GM19240 (cell line): ENCODE results near the gene TLDC2.
"Not testable (repeated sequence)": the region's sequence is repeated elsewhere in the genome, so short reads cannot be mapped to it uniquely, and the experiment has no call there.

Experiments
- DNase-seq: peaks from one replicate; pipeline ENCODE4 v3.0.0; 2011; ENCODE audit warnings: low spot score; ENCODE audit not compliant: insufficient read length

The TLDC2 gene

DNA sequence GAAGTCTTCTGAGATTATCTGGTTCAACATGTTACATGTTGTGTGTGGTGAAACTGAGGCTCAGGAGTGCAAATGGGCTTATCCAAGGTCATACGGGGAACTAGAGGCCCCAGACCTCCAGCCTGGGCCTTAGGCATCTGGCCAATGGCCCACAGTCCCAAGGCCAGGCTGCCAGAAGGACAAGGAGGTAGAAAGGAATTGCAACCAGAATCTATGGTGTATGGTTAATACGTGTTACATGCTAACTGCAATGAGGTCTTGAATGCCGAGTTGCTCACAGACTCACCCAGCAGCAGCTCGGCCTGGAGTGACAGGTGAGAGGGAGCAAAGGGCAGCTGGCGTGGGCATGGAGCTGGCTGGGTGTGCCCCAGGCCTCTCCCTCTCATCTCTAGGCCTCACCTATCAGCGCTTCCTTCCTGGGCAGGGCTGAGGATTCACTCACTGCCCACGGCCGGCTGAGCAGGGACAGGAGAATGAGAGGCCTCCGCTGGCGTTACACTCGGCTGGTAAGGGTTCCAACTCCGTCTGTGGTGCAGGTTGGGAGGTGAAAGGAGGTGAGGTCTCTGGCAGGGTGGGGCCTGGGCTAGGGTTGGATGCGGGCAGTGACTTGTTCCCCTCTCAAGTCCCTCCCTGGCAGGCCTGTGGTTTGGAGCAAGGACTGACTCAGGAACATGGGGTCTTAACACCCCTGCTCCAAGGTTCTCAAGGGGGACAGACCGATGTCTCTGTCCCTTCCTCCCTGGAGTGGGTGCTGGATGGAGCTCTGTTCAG is at the start of gene TLDC2:
Gene TLDC2, plus strand, starts transcription at position 437 of the 771 bp plus-strand sequence. Its CDS starts 37 bp downstream, at position 474.
- no peak for DNase-seq

DNA sequence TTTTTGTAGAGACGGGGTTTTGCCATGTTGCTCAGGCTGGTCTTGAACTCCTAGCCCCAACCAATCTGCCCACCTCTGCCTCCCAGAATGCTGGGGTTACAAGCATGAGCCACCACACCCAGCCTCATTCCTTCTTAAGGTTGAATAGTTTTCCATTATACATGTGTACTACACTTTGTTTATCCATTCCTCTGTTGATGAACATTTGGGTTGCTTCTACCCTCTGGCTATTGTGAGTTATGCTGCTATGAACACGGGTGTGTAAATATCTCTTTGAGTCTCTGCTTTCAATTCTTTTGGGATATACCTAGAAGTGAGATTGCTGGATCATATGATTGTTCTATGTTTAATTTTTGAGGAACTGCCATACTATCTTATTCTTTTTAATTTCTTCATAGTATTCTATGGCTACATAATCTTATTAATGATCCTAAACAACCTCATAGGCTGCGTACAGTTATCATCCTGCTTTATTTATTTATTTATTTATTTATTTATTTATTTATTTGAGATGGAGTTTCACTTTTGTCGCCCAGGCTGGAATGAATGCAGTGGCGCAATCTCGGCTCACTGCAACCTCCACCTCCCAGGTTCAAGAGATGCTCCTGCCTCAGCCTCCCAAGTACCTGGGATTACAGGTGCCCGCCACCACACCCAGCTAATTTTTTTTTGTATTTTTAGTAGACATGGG is 49.2 kb upstream of the TLDC2 start:
- no peak for DNase-seq

DNA sequence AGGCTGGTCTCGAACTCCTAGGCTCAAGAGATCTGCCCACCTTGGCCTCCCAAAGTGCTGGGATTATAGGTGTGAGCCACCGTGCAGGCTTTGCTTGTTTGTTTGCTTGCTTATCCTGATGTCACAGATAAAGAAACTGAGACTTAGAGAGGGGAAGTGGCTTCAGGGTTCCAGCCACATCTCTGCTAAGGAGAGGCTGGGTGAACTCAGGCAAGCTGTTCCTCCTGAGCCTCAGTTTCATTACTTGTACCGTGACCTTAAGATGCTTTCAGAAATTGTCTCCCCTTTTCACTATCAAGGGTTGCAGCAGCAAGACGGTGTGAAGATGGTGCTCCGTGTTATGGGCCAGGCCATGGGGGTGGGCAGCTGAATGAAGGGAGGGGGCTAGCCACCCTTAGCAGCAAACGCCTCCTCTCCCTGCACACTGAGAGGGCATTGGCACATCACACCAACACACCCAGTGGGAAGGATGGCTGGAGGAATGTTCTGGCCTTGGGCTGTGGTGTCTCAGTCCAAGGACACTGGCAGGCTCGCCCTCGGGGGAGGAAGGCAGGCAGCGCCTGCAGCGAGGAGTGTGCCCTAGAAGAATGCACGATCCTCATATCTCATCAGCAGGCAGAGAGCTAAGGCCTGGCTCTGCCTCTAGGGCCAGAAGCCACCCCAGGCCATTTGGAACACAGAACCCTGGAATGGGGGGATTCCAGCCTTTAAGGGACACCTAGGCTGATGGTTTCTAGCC is 48.2 kb upstream of the TLDC2 start:
- peak; percentile 73 for DNase-seq

DNA sequence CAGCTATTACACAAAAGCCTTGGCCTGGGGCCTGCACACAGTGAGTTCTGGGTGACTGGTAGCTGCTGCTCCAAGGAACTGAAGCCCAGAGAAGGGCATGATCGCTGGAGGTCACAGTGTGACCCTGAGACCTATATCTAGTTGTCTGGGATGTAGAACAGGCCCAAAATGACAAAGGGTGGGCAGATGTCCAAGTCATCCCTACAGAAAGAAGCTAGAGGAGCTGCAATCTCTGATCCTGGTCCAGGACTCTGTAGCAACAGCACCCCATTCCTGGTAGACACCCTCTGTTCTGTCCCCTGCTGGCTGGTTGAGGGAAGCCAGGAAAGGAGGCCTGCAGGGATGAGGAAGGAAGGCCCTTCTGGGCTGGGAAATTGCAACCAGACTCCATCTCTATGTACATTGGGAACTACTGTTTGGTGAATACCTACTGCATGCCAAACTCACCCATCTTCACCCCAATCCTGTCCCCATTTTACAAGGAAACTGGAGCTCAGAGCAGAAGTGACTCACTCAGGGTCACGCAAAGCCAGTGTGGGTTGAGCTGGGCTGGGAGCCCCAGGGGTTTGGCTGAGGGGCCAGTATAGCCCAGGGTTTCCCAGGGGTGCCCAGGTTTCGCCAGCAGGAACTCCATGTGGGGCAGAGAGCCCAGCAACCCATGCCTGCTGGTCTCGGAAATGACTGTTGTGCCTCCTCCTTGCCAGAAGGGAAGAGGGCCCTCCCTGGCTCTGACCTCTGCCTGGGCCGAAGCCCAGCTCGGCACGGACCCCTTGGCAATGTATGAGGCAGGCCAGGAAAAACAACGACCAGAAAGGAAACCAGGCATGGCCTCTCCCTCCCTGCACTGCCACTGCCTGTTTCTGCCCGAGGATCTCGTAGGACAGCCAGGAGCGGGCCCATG is 44.9 kb upstream of the TLDC2 start:
- no peak for DNase-seq

DNA sequence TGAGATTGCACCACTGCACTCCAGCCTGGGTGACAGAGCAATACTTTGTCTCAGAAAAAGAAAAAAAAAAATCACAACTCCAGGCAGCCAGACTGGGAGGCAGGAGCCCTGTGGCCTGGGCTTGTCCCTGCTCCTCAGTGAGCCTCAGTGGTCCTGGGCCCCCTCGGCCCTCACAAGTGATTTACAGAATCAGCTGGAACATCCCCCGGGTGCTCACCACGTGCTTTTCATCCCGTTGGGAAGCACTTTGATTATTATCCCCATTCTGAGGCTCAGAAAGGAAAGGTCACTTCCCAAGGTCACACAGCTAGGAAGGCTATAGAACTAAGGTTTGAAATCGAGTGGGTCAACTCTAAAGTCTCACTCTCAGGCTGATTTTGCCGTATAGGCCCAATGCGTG is 43.1 kb upstream of the TLDC2 start:
- DNase-seq: no peak

DNA sequence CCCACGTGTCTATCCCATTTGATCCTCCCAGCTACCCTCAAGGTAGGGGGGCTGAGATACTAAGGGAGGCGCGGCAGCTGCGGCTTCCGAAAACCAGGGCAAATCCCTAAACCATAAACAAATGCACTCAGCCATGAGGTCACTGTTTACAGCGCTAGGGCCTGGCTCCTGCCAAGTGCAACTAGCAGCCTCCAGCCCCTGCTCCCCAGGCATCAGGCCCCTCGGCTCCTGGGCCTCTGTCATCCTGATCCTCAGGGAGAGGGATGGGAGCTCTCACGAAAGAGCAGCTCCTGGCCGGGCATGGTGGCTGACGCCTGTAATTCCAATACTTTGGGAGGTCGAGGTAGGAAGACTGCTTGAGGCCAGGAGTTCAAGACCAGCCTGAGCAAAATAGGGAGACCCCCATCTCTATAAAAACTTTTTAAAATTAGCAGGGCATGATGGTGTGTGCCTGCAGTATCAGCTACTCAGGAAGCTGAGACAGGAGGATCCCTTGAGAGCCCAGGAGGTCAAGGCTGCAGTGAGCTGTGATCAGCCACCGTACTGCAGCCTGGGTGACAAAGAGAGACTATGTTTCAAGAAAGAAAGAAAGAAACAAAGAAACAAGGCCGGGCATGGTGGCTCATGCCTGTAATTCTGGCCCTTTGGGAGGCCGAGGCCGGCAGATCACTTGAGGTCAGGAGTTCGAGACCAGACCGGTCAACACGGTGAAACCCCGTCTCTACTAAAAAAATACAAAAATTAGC is 42.5 kb upstream of the TLDC2 start:
- no peak for DNase-seq

DNA sequence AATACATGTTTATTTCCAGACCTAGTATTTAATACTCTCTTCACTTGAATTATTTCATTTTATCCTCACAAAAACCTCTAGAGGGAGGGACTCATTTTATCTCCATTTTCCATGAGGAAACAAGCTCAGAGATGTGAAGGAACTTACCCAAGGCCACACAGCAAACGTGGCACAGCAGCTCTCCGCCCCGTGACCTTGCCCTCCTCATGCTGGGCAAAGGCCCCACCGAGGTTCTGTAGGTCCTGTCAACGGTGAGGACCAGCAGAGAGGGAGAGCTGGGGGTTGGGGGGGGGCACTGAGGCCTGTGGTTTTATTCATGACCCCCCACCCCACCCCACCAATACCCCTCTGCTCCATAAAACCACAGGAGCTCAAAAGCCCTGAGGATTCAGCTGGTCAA is 40.9 kb upstream of the TLDC2 start:
- no peak for DNase-seq

DNA sequence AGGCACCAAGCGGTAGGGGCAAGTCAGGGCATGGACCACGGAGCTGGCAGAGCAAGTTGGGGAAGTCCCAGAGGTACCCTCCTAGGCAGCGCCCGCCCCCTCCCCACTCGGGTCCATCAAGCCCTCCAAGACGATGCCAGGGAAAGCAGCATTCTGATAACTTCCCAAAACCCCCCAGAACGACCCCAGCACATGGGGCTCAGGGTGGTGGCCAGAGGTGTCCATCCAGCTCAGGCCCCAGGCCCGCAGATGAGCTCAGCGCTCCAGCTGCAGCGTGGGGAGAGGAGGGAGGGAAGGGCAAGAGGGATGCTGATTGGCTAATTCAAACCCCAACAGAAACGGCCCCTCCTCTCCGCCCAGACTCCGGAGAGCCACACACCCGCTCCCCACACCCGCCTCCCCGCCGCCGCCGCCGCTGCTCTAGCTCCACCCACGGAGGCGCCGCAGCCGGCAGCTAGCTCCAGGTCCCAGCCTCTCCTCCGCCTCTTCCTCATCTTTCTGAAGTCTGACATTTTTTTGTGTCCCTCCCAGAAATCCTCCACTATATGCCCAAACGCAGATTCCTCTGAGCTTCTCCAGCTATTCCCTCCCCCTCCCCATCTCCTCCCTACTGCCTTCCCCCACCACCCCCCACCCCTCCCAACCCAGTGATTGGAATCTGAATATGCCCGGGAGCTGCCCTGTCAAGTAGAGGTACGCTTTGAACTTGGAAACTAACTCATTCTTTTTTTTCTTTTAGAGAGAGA is 40.3 kb upstream of the TLDC2 start:
- DNase-seq: peak; percentile 96

DNA sequence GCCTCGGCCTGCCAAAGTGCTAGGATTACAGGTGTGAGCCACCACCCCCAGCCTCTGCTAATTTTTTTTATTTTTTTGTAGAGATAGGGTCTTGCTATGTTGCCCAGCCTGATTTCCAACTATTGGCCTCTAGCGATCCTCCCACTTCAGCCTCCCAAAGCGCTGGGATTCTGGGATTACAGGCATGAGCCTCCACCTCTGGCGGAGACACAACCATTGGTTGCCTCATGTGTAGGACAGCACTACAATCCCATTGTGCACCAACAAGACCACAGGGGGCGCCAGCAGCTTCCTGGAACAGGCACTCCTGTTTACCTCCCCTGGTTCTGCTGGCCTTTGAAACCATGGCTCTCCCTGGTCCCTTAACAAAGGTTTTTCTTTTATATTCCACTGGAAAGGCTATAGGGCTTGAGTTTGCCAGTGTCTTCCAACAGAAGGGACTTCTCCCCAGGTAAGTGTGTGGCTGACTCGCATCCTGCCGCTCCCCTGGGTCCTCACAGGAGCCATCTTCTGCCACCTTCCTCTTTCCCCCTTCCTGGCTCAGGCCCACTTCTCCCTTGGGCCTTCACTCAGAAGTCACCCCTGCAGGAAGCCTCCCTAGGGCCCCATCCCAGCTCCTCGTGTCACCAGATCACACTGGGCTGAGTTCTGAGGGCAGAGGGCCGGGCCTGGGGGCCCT is 39.2 kb upstream of the TLDC2 start:
- DNase-seq: no peak

DNA sequence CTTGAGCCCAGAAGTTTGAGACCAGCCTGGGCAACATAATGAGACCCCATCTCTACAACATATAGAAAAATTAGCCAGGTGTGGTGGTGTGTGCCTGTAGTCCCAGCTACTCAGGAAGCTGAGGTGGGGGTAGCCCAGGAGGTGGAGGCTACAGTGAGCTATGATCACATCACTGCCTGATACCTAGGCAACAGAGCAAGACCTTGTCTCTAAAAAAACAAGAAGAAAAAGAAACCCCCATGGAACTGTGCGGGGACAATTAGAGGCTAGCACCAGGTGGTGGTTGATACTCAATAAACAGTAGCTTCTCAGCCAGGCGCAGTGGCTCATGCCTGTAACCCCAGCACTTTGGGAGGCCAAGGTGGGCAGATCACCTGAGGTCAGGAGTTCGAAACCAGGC is 37.6 kb upstream of the TLDC2 start:
- not testable (repeated sequence) for DNase-seq

DNA sequence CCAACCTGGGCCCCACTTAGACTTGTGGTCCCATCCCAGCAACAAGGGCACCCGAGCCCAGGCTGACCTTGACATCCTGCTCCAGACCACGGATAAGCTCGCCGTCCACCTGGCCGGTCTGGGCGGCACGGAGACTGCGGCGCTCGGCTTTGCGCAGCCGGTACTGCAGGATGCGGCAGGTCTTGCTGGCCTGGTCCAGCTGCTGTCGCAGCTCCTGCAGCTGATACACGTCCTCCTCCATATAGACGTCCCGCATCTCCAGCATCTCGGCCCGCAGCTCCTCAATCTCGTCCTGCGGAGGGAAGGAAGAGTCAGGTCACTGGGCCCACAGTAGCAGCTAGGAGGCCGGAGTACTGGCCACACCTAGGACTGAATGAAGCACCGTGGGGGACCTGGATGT is 36.8 kb upstream of the TLDC2 start:
- DNase-seq: no peak

DNA sequence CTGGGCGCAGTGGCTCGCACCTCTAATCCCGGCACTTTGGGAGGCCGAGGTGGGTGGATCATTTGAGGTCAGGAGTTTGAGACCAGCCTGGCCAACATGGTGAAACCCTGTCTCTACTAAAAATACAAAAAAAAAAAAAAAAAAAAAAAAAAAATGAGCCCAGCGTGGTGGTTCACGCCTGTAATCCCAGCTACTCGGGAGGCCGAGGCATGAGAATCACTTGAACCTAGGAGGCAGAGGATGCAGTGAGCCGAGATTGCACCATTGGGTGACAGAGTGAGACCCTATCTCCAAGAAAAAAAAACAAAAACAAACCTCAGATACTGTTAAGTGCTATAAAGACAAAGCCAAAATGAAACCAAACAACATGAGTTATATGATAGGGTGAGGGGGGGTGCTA is 34.9 kb upstream of the TLDC2 start:
- DNase-seq: not testable (repeated sequence)

DNA sequence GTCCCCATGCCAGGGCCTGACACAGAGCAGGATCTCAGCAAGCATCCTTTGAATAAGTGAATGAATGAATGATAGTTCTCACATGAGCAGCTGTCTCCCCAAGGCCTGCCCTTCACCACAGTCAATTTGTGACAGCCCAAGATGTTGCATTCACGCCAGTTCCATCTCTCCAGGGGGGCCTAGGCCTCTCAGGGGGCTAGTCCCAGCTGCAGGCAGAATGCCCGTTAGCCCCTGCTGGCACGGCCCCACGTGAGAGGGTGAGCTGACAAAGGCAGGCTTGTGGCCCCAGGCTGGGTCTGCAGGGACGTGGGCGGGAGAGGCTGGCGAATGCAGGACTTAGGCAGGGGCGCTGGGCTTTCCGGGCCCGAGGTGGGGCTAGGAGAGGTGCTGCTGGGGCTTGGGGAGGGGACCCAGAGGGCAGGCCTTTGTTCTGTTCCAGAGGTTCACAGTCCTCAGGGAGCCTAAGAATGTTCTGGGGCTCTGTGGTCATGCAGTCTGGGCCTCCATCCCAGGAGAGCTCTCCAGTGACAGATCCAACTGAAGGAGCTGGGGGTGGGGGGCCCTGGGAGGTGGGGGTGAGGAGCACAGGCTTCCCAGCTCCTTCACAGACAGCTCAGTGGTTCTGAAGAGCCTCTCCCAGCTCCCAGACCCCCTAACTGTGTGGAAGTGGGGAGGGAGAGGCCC is 30.5 kb upstream of the TLDC2 start:
- no peak for DNase-seq

DNA sequence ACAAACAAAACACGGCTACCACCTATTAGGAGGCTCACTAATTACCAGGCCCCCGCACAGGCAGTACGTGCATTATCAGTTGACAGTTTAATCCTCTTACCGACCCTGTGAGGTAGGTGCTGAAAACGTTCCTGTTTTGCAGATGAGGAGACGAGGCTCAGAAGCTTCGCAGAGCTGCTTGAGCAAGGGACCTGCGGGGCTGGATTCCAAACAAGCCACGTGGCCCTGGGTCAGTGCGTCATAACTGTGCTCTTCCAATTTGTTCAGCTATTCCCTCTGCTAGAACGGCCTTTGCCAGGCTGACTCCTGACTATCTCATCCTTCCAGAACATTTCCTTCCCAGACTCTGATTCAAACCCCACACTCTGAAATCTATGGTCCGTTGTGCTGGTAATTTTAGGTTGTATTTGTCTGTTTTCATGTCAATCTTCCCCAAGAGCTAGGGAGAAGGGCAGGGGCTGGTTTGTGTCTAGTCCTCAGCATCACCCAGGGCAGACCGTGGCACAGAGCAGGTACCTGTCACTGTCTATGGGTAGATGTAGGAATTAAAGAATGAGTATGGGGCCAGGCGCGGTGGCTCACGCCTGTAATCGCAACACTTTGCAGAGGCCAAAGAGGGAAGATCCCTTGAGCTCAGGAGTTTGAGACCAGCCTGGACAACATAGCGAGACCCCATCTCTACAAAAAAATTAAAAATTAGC is 28.8 kb upstream of the TLDC2 start:
- no peak for DNase-seq

DNA sequence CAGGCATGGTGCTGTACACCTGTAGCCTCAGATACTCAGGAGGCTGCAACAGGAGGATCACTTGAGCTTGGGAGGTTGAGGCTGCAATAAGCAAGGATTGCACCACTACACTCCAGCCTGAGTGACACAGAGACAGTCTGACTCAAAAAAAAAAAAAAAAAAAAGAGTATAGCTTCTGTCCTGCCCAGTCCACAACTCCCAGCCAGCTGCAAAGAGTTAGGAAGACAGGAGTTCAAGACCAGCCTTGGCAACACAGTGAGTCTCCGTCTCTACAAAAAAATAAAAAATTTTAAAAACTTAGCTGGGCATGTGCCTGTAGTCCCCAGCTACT is 28.3 kb upstream of the TLDC2 start:
- DNase-seq: no peak

DNA sequence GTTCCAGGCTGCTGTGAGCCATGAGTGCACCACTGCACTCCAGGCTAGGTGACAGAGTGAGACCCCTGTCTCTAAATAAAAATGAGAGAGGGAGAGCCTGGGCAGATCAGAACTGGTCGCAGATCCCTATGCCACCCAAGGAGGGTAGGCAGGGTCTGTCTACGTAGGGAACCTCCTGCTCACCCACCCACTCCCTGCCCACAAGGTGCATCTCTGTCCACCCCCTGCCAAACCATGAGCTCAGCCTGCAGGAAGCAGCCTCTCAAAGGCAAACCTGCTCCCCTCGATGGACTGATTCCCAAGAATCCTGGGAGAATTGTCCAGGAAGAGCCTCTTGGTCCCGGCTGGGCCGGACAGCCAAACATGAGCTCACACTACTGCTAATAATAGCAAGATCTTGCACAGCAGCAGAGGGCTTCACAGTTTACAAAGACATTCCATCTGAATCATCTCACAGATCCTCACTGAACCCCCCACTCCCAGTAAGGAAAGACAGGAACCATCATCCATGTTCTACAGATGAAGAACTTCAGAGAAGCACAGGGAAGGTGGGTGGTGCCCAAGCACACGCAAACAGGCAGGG is 27.8 kb upstream of the TLDC2 start:
- DNase-seq: no peak

DNA sequence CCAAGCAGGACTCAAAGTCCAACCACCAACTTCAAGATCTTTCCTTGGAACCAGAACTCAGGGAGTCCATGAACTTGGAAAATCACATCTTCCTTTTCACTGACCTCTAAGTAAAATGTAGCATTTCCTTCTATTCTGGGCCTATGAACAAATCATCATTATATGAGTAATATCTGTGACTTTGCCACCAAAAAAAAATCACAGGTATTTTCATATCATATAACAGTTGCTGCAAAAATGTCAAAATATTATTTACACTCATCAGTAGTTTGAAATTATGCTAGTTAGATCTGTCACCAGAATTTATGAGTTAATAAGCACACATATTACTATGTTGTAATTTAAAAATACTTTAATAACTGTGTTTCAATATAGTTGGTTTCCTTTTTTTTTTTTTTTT is 27.3 kb upstream of the TLDC2 start:
- no peak for DNase-seq
